Stomach (tissue), 9 donors: Measurements from ENCODE around the gene SCAF1. TPM values are rescaled to one million over a fixed set of nuclear protein-coding genes. Genes with fewer than 3 reads are reported as not detected.

Source experiments
- DNase-seq, 2 donors: peaks; one replicate each; pipeline versions ENCODE4 v3.0.0 to v3.0.0-alpha.2; 2013 to 2019
- H3K27ac ChIP-seq, 5 donors: fragments of 200-600 bp in 4 of 5; sonication (generic) in 4 of 5; one replicate each; pipeline ENCODE4 v1.5.1; 2013 to 2019; ENCODE audit warnings: mild to moderate bottlenecking in 1 of 5, moderate library complexity in 1 of 5
- H3K27me3 ChIP-seq, 3 donors: fragments of 200-600 bp; sonication (generic); one replicate each; pipeline ENCODE4 v1.5.1; 2017 to 2019; ENCODE audit warnings: mixed run types in 1 of 3
- H3K36me3 ChIP-seq, 4 donors: fragments of 200-600 bp; sonication (generic); 1 replicate in 3 of 4; 2 replicates in 1 of 4; pipeline ENCODE4 v1.5.1; 2016 to 2019
- H3K4me1 ChIP-seq, 4 donors: fragments of 200-600 bp; sonication (generic); one replicate each; pipeline ENCODE4 v1.5.1; 2016 to 2019
- H3K4me3 ChIP-seq, 4 donors: fragments of 200-600 bp; sonication (generic) in 3 of 4; one replicate each; pipeline ENCODE4 v1.5.1; 2016 to 2019; ENCODE audit warnings: mild to moderate bottlenecking in 1 of 4
- H3K9me3 ChIP-seq, 4 donors: fragments of 200-600 bp; sonication (generic); one replicate each; pipeline ENCODE4 v1.5.1; 2016 to 2019
- EP300 ChIP-seq: sonication (generic); formaldehyde crosslinking; IDR thresholded peaks from one replicate; pipeline ENCODE4 v1.6.1; 2017; ENCODE audit warnings: antibody characterized with exemption
- POLR2A ChIP-seq, 4 donors: fragments of 450-650 bp; IDR thresholded peaks; one replicate each; pipeline ENCODE4 v1.6.1; 2016; ENCODE audit warnings: antibody characterized with exemption in 4 of 4, control low read depth in 2 of 4, mild to moderate bottlenecking in 1 of 4, moderate library complexity in 1 of 4
- POLR2AphosphoS5 ChIP-seq, 3 donors: sonication (generic); formaldehyde crosslinking; IDR thresholded peaks; one replicate each; pipeline ENCODE4 v1.6.1; 2016; ENCODE audit warnings: antibody characterized with exemption in 3 of 3
- WGBS, 5 donors: extraction: QIAGEN DNeasy Blood & Tissue Kit in 3 of 5; methylation state at CpG; one replicate each; pipeline versions ENCODE4 v1.1.5 to v1.1.7; 2013 to 2018; 5-methylcytosine and 5-hydroxymethylcytosine counted together
- intact Hi-C: fragments of 100-400 bp; cut with DNase I; formaldehyde crosslinking; loops from one replicate; pipeline ENCODE4 v1.15.1; 2023; ENCODE audit warnings: low total_unique reads
- polyA plus RNA-seq, 3 donors: library from polyadenylated mRNA; stranded (reverse); fragments of 200-250 nt; gene quantifications; one replicate each; pipeline ENCODE4 v1.2.3, GENCODE V29; 2013
- small RNA-seq, 4 donors: library from RNA; depleted of rRNA; stranded (forward); fragments of <200 nt; gene quantifications; one replicate each; pipeline ENCODE3, GENCODE V24; 2016
- total RNA-seq, 5 donors: library from RNA; depleted of rRNA; stranded (reverse); fragments of >200 nt; gene quantifications; one replicate each; pipeline versions ENCODE4 v1.1.0 to v1.2.3, GENCODE V29; 2014 to 2016
- TF ChIP-seq, protein P1 (sequence below), 7 experiments: fragments of 450-650 bp in 4 of 7; fragments of 200-600 bp in 3 of 7; sonication (generic) in 3 of 7; IDR thresholded peaks; one replicate each; pipeline ENCODE4 v1.5.1; 2016 to 2019; ENCODE audit warnings: antibody characterized with exemption in 7 of 7, control low read depth in 2 of 7, mild to moderate bottlenecking in 1 of 7
- donor health status: healthy with polysubstance abuse.
- donor health status: Bipolar disorder and iron deficiency.
- donor health status: healthy.

Gene SCAF1
- total and polyA plus RNA-seq, 8 donors: 8.3 to 41.7 (median 19.7) TPM

DNA sequence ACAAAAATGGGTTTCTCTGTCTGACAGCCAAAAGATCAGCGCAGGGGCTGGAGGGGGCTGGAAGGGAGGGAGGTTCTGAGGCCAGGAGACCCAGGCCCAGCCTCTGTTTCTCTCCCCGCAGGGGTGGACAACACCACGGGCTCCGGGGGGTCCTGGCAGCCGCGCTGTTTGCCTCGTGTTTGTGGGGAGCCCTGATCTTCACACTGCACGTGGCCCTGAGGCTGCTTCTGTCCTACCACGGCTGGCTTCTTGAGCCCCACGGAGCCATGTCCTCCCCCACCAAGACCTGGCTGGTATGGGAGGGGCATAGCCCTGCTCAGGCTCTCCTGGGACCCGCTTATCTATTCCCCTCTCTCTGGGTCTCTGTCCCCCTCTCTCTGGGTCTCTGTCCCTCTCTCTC lies 58.6 kb downstream of the SCAF1 start:
- TF ChIP-seq POLR2A (IDR thresholded peaks at IDR 0.05) (no peak), POLR2AphosphoS5 (IDR thresholded peaks at IDR 0.05) (no peak), EP300 (no peak)
- TF ChIP-seq, protein P1, sequence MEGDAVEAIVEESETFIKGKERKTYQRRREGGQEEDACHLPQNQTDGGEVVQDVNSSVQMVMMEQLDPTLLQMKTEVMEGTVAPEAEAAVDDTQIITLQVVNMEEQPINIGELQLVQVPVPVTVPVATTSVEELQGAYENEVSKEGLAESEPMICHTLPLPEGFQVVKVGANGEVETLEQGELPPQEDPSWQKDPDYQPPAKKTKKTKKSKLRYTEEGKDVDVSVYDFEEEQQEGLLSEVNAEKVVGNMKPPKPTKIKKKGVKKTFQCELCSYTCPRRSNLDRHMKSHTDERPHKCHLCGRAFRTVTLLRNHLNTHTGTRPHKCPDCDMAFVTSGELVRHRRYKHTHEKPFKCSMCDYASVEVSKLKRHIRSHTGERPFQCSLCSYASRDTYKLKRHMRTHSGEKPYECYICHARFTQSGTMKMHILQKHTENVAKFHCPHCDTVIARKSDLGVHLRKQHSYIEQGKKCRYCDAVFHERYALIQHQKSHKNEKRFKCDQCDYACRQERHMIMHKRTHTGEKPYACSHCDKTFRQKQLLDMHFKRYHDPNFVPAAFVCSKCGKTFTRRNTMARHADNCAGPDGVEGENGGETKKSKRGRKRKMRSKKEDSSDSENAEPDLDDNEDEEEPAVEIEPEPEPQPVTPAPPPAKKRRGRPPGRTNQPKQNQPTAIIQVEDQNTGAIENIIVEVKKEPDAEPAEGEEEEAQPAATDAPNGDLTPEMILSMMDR (IDR thresholded peaks at IDR 0.05): no peak
- no peaks in the 10 kb centered on the region for H3K9me3 ChIP-seq
- peaks cover 0 to 21% (median 9%) of the 10 kb centered on the region in 3 donors for H3K27me3 ChIP-seq
- no peak overlapping the region for H3K4me3 ChIP-seq
- intact Hi-C loops: loop anchor here (10.0 kb wide), 1 partner anchor 94 kb away; no protein-coding TSS in a partner anchor
- 50 to 59% (median 57%) methylated on average over 9 to 11 of the region's 11 CpGs for WGBS, 5 donors
- no peak overlapping the region for H3K27ac ChIP-seq
- peaks cover 0 to 4% (median 0%) of the 10 kb centered on the region in 4 donors for H3K4me1 ChIP-seq
- H3K36me3 ChIP-seq: no peaks in the 10 kb centered on the region
- no peak for DNase-seq

DNA sequence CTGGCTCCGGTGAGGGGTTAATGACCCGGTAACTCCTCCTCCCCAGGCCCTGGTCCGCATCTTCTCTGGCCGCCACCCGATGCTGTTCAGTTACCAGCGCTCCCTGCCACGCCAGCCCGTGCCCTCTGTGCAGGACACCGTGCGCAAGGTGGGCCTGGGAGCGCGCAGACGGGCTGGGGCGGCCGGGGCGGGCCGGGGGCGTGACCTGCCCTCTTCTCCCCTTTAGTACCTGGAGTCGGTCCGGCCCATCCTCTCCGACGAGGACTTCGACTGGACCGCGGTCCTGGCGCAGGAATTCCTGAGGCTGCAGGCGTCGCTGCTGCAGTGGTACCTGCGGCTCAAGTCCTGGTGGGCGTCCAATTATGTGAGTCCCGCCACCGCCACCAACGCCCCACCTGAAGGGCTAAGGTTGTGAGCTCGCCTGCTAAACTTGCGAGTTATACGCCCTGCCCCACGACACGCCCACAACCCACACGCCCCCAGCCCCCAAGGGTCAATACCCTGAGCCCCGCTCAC lies 59.3 kb downstream of the SCAF1 start:
- Histone ChIP-seq H3K36me3 (no peaks in the 10 kb centered on the region), H3K27me3 (peaks cover 0 to 21% (median 9%) of the 10 kb centered on the region in 3 donors), H3K4me1 (peaks cover 0 to 4% (median 0%) of the 10 kb centered on the region in 4 donors), H3K4me3 (no peak overlapping the region), H3K27ac (no peak overlapping the region), H3K9me3 (no peaks in the 10 kb centered on the region)
- intact Hi-C loops: loop anchor here (10.0 kb wide), 1 partner anchor 93 kb away; no protein-coding TSS in a partner anchor
- DNase-seq: no peak
- 28 to 51% (median 39%) methylated on average over 26 to 40 of the region's 40 CpGs for WGBS, 5 donors
- TF ChIP-seq POLR2A (IDR thresholded peaks at IDR 0.05): no peak
- TF ChIP-seq, protein P1 (IDR thresholded peaks at IDR 0.05): no peak
- no peak for TF ChIP-seq POLR2AphosphoS5 (IDR thresholded peaks at IDR 0.05)
- no peak for TF ChIP-seq EP300

DNA sequence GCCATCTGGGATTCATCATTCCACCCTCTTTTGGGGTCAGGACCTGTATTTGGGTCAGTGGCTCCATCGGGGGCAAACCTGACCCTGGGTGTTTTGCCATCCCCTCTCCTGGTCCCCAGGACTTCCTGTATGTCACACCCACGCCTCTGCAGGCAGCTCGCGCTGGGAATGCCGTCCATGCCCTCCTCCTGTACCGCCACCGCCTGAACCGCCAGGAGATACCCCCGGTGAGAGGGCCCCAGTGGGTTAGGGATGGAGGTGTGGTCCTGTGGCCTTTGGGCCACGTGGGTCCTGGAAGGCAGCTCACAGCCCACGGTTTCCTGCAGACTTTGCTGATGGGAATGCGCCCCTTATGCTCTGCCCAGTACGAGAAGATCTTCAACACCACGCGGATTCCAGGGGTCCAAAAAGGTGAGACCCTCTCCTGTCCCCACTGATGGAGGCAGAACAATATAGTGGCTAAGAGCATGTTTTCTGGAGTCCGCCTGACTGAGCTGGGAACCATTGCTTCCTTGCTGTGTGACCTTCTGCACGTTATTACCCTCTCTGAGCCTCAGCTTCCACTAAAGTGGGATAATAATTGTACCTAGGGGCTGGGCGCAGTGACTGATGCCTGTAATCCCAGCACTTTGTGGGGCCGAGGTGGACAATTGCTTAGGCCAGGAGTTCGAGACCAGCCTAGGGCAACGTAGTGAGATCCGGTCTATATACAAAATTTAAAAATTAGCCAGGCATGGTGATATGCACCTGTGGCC lies 63.1 kb downstream of the SCAF1 start:
- no peak overlapping the region for H3K27ac ChIP-seq
- no peaks in the 10 kb centered on the region for H3K9me3 ChIP-seq
- TF ChIP-seq EP300: no peak
- TF ChIP-seq POLR2A (IDR thresholded peaks at IDR 0.05): no peak
- no peak for TF ChIP-seq POLR2AphosphoS5 (IDR thresholded peaks at IDR 0.05)
- TF ChIP-seq, protein P1 (IDR thresholded peaks at IDR 0.05): no peak
- H3K4me3 ChIP-seq: no peak overlapping the region
- peaks cover 0 to 21% (median 9%) of the 10 kb centered on the region in 3 donors for H3K27me3 ChIP-seq
- H3K36me3 ChIP-seq: no peaks in the 10 kb centered on the region
- intact Hi-C loops: loop anchor here (10.0 kb wide), 1 partner anchor 90 kb away; no protein-coding TSS in a partner anchor
- 85 to 89% (median 88%) methylated on average over 12 to 22 of the region's 22 CpGs for WGBS, 5 donors
- peaks cover 0 to 4% (median 0%) of the 10 kb centered on the region in 4 donors for H3K4me1 ChIP-seq
- no peak for DNase-seq

DNA sequence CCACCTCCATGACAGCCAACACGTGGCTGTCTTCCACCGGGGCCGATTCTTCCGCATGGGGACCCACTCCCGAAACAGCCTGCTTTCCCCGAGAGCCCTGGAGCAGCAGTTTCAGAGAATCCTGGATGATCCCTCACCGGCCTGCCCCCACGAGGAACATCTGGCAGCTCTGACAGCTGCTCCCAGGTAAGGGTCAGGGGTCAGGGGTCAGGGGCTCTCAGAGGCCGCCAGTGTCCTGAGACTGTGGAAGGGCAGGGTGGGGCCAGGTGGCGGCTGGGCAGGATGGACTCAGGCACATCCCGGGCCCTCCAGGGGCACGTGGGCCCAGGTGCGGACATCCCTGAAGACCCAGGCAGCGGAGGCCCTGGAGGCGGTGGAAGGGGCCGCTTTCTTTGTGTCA lies 63.9 kb downstream of the SCAF1 start:
- H3K4me1 ChIP-seq: peaks cover 0 to 4% (median 0%) of the 10 kb centered on the region in 4 donors
- H3K36me3 ChIP-seq: no peaks in the 10 kb centered on the region
- 80 to 89% (median 88%) methylated on average over 9 to 16 of the region's 16 CpGs for WGBS, 5 donors
- H3K9me3 ChIP-seq: no peaks in the 10 kb centered on the region
- H3K4me3 ChIP-seq: no peak overlapping the region
- H3K27me3 ChIP-seq: peaks cover 0 to 14% (median 6%) of the 10 kb centered on the region in 3 donors
- intact Hi-C loops: loop anchor here (10.0 kb wide), 1 partner anchor 89 kb away; no protein-coding TSS in a partner anchor
- TF ChIP-seq POLR2A (IDR thresholded peaks at IDR 0.05) (no peak), POLR2AphosphoS5 (IDR thresholded peaks at IDR 0.05) (no peak), EP300 (no peak)
- TF ChIP-seq, protein P1 (IDR thresholded peaks at IDR 0.05): no peak
- DNase-seq: no peak
- H3K27ac ChIP-seq: no peak overlapping the region

Small RNA genes lying within 50 kb of the gene (small RNA-seq; reads per million reads assigned to genes)
- 0 to 0.10 (median 0) reads per million in 4 donors for gene MIR5088

Other genes starting within 250 kb of the SCAF1 start
- gene PTH2, start 218.8 kb upstream of the SCAF1 start, total RNA-seq: not detected
- not detected for gene PTH2, start 218.8 kb upstream of the SCAF1 start, polyA plus RNA-seq
- not detected for gene GFY, start 216.8 kb upstream of the SCAF1 start, total RNA-seq
- not detected for gene GFY, start 216.8 kb upstream of the SCAF1 start, polyA plus RNA-seq
- gene SLC17A7, start 200.7 kb upstream of the SCAF1 start, total RNA-seq: 1 to 10 TPM in 3 of 5 donors, not detected in 2; 1.1 to 2.0 (median 1.8) TPM
- gene SLC17A7, start 200.7 kb upstream of the SCAF1 start, polyA plus RNA-seq: under 1 TPM; 0.25 to 0.76 (median 0.65) TPM
- gene PIH1D1, start 190.4 kb upstream of the SCAF1 start, total RNA-seq: 100 to 1,000 TPM in 1 of 5 donors, 10 to 100 TPM in 4; 58.9 to 193 (median 70.7) TPM
- 100 to 1,000 TPM in 2 of 3 donors, 10 to 100 TPM in 1; 94.5 to 110 (median 108) TPM for gene PIH1D1, start 190.4 kb upstream of the SCAF1 start, polyA plus RNA-seq
- 100 to 1,000 TPM in 1 of 5 donors, 10 to 100 TPM in 4; 27.9 to 198 (median 42.6) TPM for gene ALDH16A1, start 189.0 kb upstream of the SCAF1 start, total RNA-seq
- 10 to 100 TPM; 32.2 to 43.1 (median 42.5) TPM for gene ALDH16A1, start 189.0 kb upstream of the SCAF1 start, polyA plus RNA-seq
- gene FLT3LG, start 168.0 kb upstream of the SCAF1 start, total RNA-seq: 1 to 10 TPM in 2 of 5 donors, not detected in 3; 1.3 to 8.3 TPM
- 10 to 100 TPM; 11.0 to 14.5 (median 11.8) TPM for gene FLT3LG, start 168.0 kb upstream of the SCAF1 start, polyA plus RNA-seq
- 1,000 to 10,000 TPM; 2,540 to 5,817 (median 2,738) TPM for gene RPL13A, start 154.6 kb upstream of the SCAF1 start, total RNA-seq
- 1,000 to 10,000 TPM; 3,482 to 5,177 (median 4,220) TPM for gene RPL13A, start 154.6 kb upstream of the SCAF1 start, polyA plus RNA-seq
- 1,000 to 10,000 TPM in 4 of 5 donors, 100 to 1,000 TPM in 1; 581 to 4,374 (median 2,993) TPM for gene RPS11, start 145.8 kb upstream of the SCAF1 start, total RNA-seq
- 1,000 to 10,000 TPM; 5,306 to 7,461 (median 5,501) TPM for gene RPS11, start 145.8 kb upstream of the SCAF1 start, polyA plus RNA-seq
- 100 to 1,000 TPM in 4 of 5 donors, 10 to 100 TPM in 1; 90.2 to 634 (median 183) TPM for gene FCGRT, start 129.5 kb upstream of the SCAF1 start, total RNA-seq
- 10 to 100 TPM; 79.0 to 94.8 (median 92.0) TPM for gene FCGRT, start 129.5 kb upstream of the SCAF1 start, polyA plus RNA-seq
- 100 to 1,000 TPM in 1 of 5 donors, 10 to 100 TPM in 2, 1 to 10 TPM in 1, not detected in 1; 3.1 to 553 (median 18.1) TPM for gene RCN3, start 114.2 kb upstream of the SCAF1 start, total RNA-seq
- gene RCN3, start 114.2 kb upstream of the SCAF1 start, polyA plus RNA-seq: 10 to 100 TPM in 2 of 3 donors, 1 to 10 TPM in 1; 9.9 to 17.6 (median 10.1) TPM
- gene NOSIP, start 61.7 kb upstream of the SCAF1 start, total RNA-seq: 100 to 1,000 TPM in 1 of 5 donors, 10 to 100 TPM in 4; 18.1 to 354 (median 70.5) TPM
- gene NOSIP, start 61.7 kb upstream of the SCAF1 start, polyA plus RNA-seq: 100 to 1,000 TPM in 2 of 3 donors, 10 to 100 TPM in 1; 94.6 to 154 (median 113) TPM
- gene PRRG2, start 60.9 kb upstream of the SCAF1 start, total RNA-seq: 10 to 100 TPM in 1 of 5 donors, 1 to 10 TPM in 2, not detected in 2; 5.9 to 12.5 (median 10.0) TPM
- gene PRRG2, start 60.9 kb upstream of the SCAF1 start, polyA plus RNA-seq: 10 to 100 TPM in 1 of 3 donors, 1 to 10 TPM in 2; 8.6 to 14.7 (median 9.0) TPM
- 10 to 100 TPM in 3 of 5 donors, 1 to 10 TPM in 2; 4.6 to 88.3 (median 13.9) TPM for gene PRR12, start 51.0 kb upstream of the SCAF1 start, total RNA-seq
- gene PRR12, start 51.0 kb upstream of the SCAF1 start, polyA plus RNA-seq: 10 to 100 TPM in 1 of 3 donors, 1 to 10 TPM in 2; 3.1 to 16.7 (median 5.6) TPM
- gene RRAS, start 2.1 kb upstream of the SCAF1 start, total RNA-seq: 100 to 1,000 TPM in 1 of 5 donors, 10 to 100 TPM in 3, 1 to 10 TPM in 1; 7.7 to 138 (median 63.9) TPM
- gene RRAS, start 2.1 kb upstream of the SCAF1 start, polyA plus RNA-seq: 100 to 1,000 TPM; 126 to 145 (median 130) TPM
- 100 to 1,000 TPM in 4 of 5 donors, 10 to 100 TPM in 1; 28.3 to 380 (median 104) TPM for gene IRF3, start 23.6 kb downstream of the SCAF1 start, total RNA-seq
- 100 to 1,000 TPM; 104 to 148 (median 114) TPM for gene IRF3, start 23.6 kb downstream of the SCAF1 start, polyA plus RNA-seq
- gene BCL2L12, start 23.7 kb downstream of the SCAF1 start, total RNA-seq: 10 to 100 TPM in 1 of 5 donors, 1 to 10 TPM in 4; 2.3 to 10.7 (median 7.5) TPM
- 10 to 100 TPM; 12.8 to 23.3 (median 22.4) TPM for gene BCL2L12, start 23.7 kb downstream of the SCAF1 start, polyA plus RNA-seq
- gene PRMT1, start 35.1 kb downstream of the SCAF1 start, total RNA-seq: 100 to 1,000 TPM in 3 of 5 donors, 10 to 100 TPM in 2; 53.3 to 131 (median 104) TPM
- 100 to 1,000 TPM; 102 to 111 (median 111) TPM for gene PRMT1, start 35.1 kb downstream of the SCAF1 start, polyA plus RNA-seq
- gene ADM5, start 47.4 kb downstream of the SCAF1 start, total RNA-seq: 1 to 10 TPM in 2 of 5 donors, not detected in 3; 1.1 to 1.7 TPM
- 1 to 10 TPM in 1 of 3 donors, under 1 TPM in 2; 0.61 to 2.5 (median 1.00) TPM for gene ADM5, start 47.4 kb downstream of the SCAF1 start, polyA plus RNA-seq
- 10 to 100 TPM in 1 of 5 donors, 1 to 10 TPM in 2, not detected in 2; 1.8 to 35.6 (median 3.0) TPM for gene CPT1C, start 48.9 kb downstream of the SCAF1 start, total RNA-seq
- 10 to 100 TPM in 1 of 3 donors, 1 to 10 TPM in 2; 2.4 to 11.0 (median 3.1) TPM for gene CPT1C, start 48.9 kb downstream of the SCAF1 start, polyA plus RNA-seq
- gene TSKS, start 121.1 kb downstream of the SCAF1 start, total RNA-seq: not detected
- gene TSKS, start 121.1 kb downstream of the SCAF1 start, polyA plus RNA-seq: under 1 TPM in 1 of 3 donors, not detected in 2; 0.73 TPM
- gene AP2A1, start 124.8 kb downstream of the SCAF1 start, total RNA-seq: 100 to 1,000 TPM in 1 of 5 donors, 10 to 100 TPM in 4; 19.8 to 177 (median 38.4) TPM
- gene AP2A1, start 124.8 kb downstream of the SCAF1 start, polyA plus RNA-seq: 10 to 100 TPM; 24.3 to 31.2 (median 27.3) TPM
- 10 to 100 TPM in 3 of 5 donors, 1 to 10 TPM in 2; 1.2 to 37.4 (median 10.5) TPM for gene FUZ, start 171.1 kb downstream of the SCAF1 start, total RNA-seq
- 10 to 100 TPM; 15.1 to 17.6 (median 15.9) TPM for gene FUZ, start 171.1 kb downstream of the SCAF1 start, polyA plus RNA-seq
- 100 to 1,000 TPM in 3 of 5 donors, 10 to 100 TPM in 2; 18.0 to 387 (median 178) TPM for gene MED25, start 176.1 kb downstream of the SCAF1 start, total RNA-seq
- 10 to 100 TPM; 46.6 to 59.8 (median 55.3) TPM for gene MED25, start 176.1 kb downstream of the SCAF1 start, polyA plus RNA-seq
- gene PTOV1, start 208.9 kb downstream of the SCAF1 start, total RNA-seq: 100 to 1,000 TPM in 3 of 5 donors, 10 to 100 TPM in 2; 45.0 to 186 (median 102) TPM
- gene PTOV1, start 208.9 kb downstream of the SCAF1 start, polyA plus RNA-seq: 100 to 1,000 TPM; 117 to 131 (median 118) TPM
- gene PNKP, start 225.4 kb downstream of the SCAF1 start, total RNA-seq: 100 to 1,000 TPM in 3 of 5 donors, 10 to 100 TPM in 2; 30.3 to 208 (median 115) TPM
- gene PNKP, start 225.4 kb downstream of the SCAF1 start, polyA plus RNA-seq: 10 to 100 TPM; 38.9 to 69.7 (median 39.7) TPM
- 10 to 100 TPM in 4 of 5 donors, 1 to 10 TPM in 1; 3.5 to 63.7 (median 10.7) TPM for gene AKT1S1, start 235.1 kb downstream of the SCAF1 start, total RNA-seq
- 10 to 100 TPM; 35.5 to 41.0 (median 38.3) TPM for gene AKT1S1, start 235.1 kb downstream of the SCAF1 start, polyA plus RNA-seq
- gene TBC1D17, start 235.5 kb downstream of the SCAF1 start, total RNA-seq: 10 to 100 TPM; 10.5 to 77.1 (median 42.4) TPM
- gene TBC1D17, start 235.5 kb downstream of the SCAF1 start, polyA plus RNA-seq: 10 to 100 TPM; 33.5 to 33.6 (median 33.6) TPM